ENCODE results near the gene TAS2R43.
"Not testable (repeated sequence)": the region's sequence is repeated elsewhere in the genome, so short reads cannot be mapped to it uniquely, and the experiment has no call there.

Gene TAS2R43

GRCh38 chr12:11111213-11111612 lies 19.1 kb upstream of the TAS2R43 start:
- H3K27ac ChIP-seq (ENCODE audit: low read length, poor library complexity, severe bottlenecking); DNase-seq; H2AK5ac ChIP-seq (ENCODE audit: low read length, severe bottlenecking); H3K4ac ChIP-seq (ENCODE audit: low read depth in 1 of 2, low read length in 2 of 2); H3K36me3 ChIP-seq (ENCODE audit: control insufficient read depth in 1 of 2, insufficient read depth in 2 of 2, low read depth in 1 of 2, low read length in 2 of 2); H3K4me1 ChIP-seq (ENCODE audit: control insufficient read depth, insufficient read depth, low read depth, low read length); H2AFZ ChIP-seq (ENCODE audit: low read depth, low read length); H2BK5ac ChIP-seq (ENCODE audit: low read depth, low read length, poor library complexity, severe bottlenecking); H4K91ac ChIP-seq (ENCODE audit: low read length); H2BK120ac ChIP-seq (ENCODE audit: low read depth, low read length); H3K18ac ChIP-seq (ENCODE audit: low read depth in 1 of 2, low read length in 2 of 2); H3K9ac ChIP-seq (ENCODE audit: low read length); H3K4me2 ChIP-seq (ENCODE audit: low read length, poor library complexity, severe bottlenecking); H3K14ac ChIP-seq (ENCODE audit: low read length in 2 of 2); H3K4me3 ChIP-seq (ENCODE audit: insufficient read depth in 1 of 2, low read depth in 1 of 2, low read length in 2 of 2); H2BK12ac ChIP-seq (ENCODE audit: low read length in 2 of 2); H3K27me3 ChIP-seq (ENCODE audit: control insufficient read depth in 1 of 2, insufficient read depth in 1 of 2, low read length in 2 of 2); H3K23ac ChIP-seq (ENCODE audit: low read length in 2 of 2); H2BK15ac ChIP-seq (ENCODE audit: low read depth, poor library complexity, severe bottlenecking); H4K8ac ChIP-seq (ENCODE audit: low read length): not testable (repeated sequence)
- peaks cover 14% of the 10 kb centered on the region for H3K79me1 ChIP-seq (replicated peaks; ENCODE audit: low read length, poor library complexity, severe bottlenecking)
- H3K9me3 ChIP-seq (ENCODE audit: control insufficient read depth, low read length): peaks cover 12% of the 10 kb centered on the region
- whole genome bisulfite sequencing: no CpG with 5 or more reads among the region's 1 CpG

GRCh38 chr12:11108862-11109261 lies 16.7 kb upstream of the TAS2R43 start:
- Histone ChIP-seq H4K91ac (ENCODE audit: low read length) (no peak overlapping the region), H3K36me3 (ENCODE audit: control insufficient read depth in 1 of 2, insufficient read depth in 2 of 2, low read depth in 1 of 2, low read length in 2 of 2) (peaks cover 7 to 9% of the 10 kb centered on the region in 2 experiments), H2AFZ (ENCODE audit: low read depth, low read length) (no peak overlapping the region), H3K4me1 (ENCODE audit: control insufficient read depth, insufficient read depth, low read depth, low read length) (peaks cover 3% of the 10 kb centered on the region), H3K27me3 (ENCODE audit: control insufficient read depth in 1 of 2, insufficient read depth in 1 of 2, low read length in 2 of 2) (no peaks in the 10 kb centered on the region), H3K4ac (ENCODE audit: low read depth in 1 of 2, low read length in 2 of 2) (no peak overlapping the region), H2AK5ac (ENCODE audit: low read length, severe bottlenecking) (no peak overlapping the region), H2BK15ac (ENCODE audit: low read depth, poor library complexity, severe bottlenecking) (no peak overlapping the region), H3K14ac (ENCODE audit: low read length in 2 of 2) (no peak overlapping the region), H3K4me2 (ENCODE audit: low read length, poor library complexity, severe bottlenecking) (no peak overlapping the region), H3K9ac (ENCODE audit: low read length) (no peak overlapping the region), H3K23ac (ENCODE audit: low read length in 2 of 2) (no peak overlapping the region), H2BK120ac (ENCODE audit: low read depth, low read length) (no peak overlapping the region), H3K18ac (ENCODE audit: low read depth in 1 of 2, low read length in 2 of 2) (no peak overlapping the region), H3K27ac (ENCODE audit: low read length, poor library complexity, severe bottlenecking) (no peak overlapping the region), H3K79me1 (replicated peaks; ENCODE audit: low read length, poor library complexity, severe bottlenecking) (peaks cover 15% of the 10 kb centered on the region), H4K8ac (ENCODE audit: low read length) (no peak overlapping the region), H3K4me3 (ENCODE audit: insufficient read depth in 1 of 2, low read depth in 1 of 2, low read length in 2 of 2) (no peak overlapping the region), H2BK5ac (ENCODE audit: low read depth, low read length, poor library complexity, severe bottlenecking) (no peak overlapping the region), H2BK12ac (ENCODE audit: low read length in 2 of 2) (no peak overlapping the region), H3K9me3 (ENCODE audit: control insufficient read depth, low read length) (peaks cover 9% of the 10 kb centered on the region)
- no peak for DNase-seq
- 97% methylated on average over 2 of the region's 2 CpGs for WGBS

GRCh38 chr12:11107719-11108118 lies 15.6 kb upstream of the TAS2R43 start:
- DNase-seq: no peak
- peaks cover 3% of the 10 kb centered on the region for H3K9me3 ChIP-seq (ENCODE audit: control insufficient read depth, low read length)
- H2BK12ac ChIP-seq (ENCODE audit: low read length in 2 of 2): no peak overlapping the region
- H3K27me3 ChIP-seq (ENCODE audit: control insufficient read depth in 1 of 2, insufficient read depth in 1 of 2, low read length in 2 of 2): no peaks in the 10 kb centered on the region
- peaks cover 16% of the 10 kb centered on the region for H3K79me1 ChIP-seq (replicated peaks; ENCODE audit: low read length, poor library complexity, severe bottlenecking)
- H4K91ac ChIP-seq (ENCODE audit: low read length): no peak overlapping the region
- no peak overlapping the region for H2AFZ ChIP-seq (ENCODE audit: low read depth, low read length)
- H3K27ac ChIP-seq (ENCODE audit: low read length, poor library complexity, severe bottlenecking): no peak overlapping the region
- H3K4me1 ChIP-seq (ENCODE audit: control insufficient read depth, insufficient read depth, low read depth, low read length): peaks cover 3% of the 10 kb centered on the region
- no peak overlapping the region for H3K23ac ChIP-seq (ENCODE audit: low read length in 2 of 2)
- peaks cover 7 to 9% of the 10 kb centered on the region in 2 experiments for H3K36me3 ChIP-seq (ENCODE audit: control insufficient read depth in 1 of 2, insufficient read depth in 2 of 2, low read depth in 1 of 2, low read length in 2 of 2)
- no peak overlapping the region for H3K9ac ChIP-seq (ENCODE audit: low read length)
- no peak overlapping the region for H3K4me3 ChIP-seq (ENCODE audit: insufficient read depth in 1 of 2, low read depth in 1 of 2, low read length in 2 of 2)
- H3K4ac ChIP-seq (ENCODE audit: low read depth in 1 of 2, low read length in 2 of 2): no peak overlapping the region
- H3K18ac ChIP-seq (ENCODE audit: low read depth in 1 of 2, low read length in 2 of 2): no peak overlapping the region
- no peak overlapping the region for H2BK5ac ChIP-seq (ENCODE audit: low read depth, low read length, poor library complexity, severe bottlenecking)
- no peak overlapping the region for H2BK120ac ChIP-seq (ENCODE audit: low read depth, low read length)
- no peak overlapping the region for H2BK15ac ChIP-seq (ENCODE audit: low read depth, poor library complexity, severe bottlenecking)
- H3K4me2 ChIP-seq (ENCODE audit: low read length, poor library complexity, severe bottlenecking): no peak overlapping the region
- WGBS: 100% methylated on average over 1 of the region's 1 CpG
- no peak overlapping the region for H3K14ac ChIP-seq (ENCODE audit: low read length in 2 of 2)
- no peak overlapping the region for H2AK5ac ChIP-seq (ENCODE audit: low read length, severe bottlenecking)
- H4K8ac ChIP-seq (ENCODE audit: low read length): no peak overlapping the region

GRCh38 chr12:11106288-11106687 lies 14.2 kb upstream of the TAS2R43 start:
- H2BK120ac ChIP-seq (ENCODE audit: low read depth, low read length): no peak overlapping the region
- no peaks in the 10 kb centered on the region for H3K9me3 ChIP-seq (ENCODE audit: control insufficient read depth, low read length)
- no peak overlapping the region for H4K8ac ChIP-seq (ENCODE audit: low read length)
- H3K4me3 ChIP-seq (ENCODE audit: insufficient read depth in 1 of 2, low read depth in 1 of 2, low read length in 2 of 2): no peak overlapping the region
- H3K9ac ChIP-seq (ENCODE audit: low read length): no peak overlapping the region
- H3K27me3 ChIP-seq (ENCODE audit: control insufficient read depth in 1 of 2, insufficient read depth in 1 of 2, low read length in 2 of 2): no peaks in the 10 kb centered on the region
- peaks cover 7 to 9% of the 10 kb centered on the region in 2 experiments for H3K36me3 ChIP-seq (ENCODE audit: control insufficient read depth in 1 of 2, insufficient read depth in 2 of 2, low read depth in 1 of 2, low read length in 2 of 2)
- no peak overlapping the region for H2BK5ac ChIP-seq (ENCODE audit: low read depth, low read length, poor library complexity, severe bottlenecking)
- no peak for DNase-seq
- no peak overlapping the region for H4K91ac ChIP-seq (ENCODE audit: low read length)
- no peak overlapping the region for H3K14ac ChIP-seq (ENCODE audit: low read length in 2 of 2)
- H3K18ac ChIP-seq (ENCODE audit: low read depth in 1 of 2, low read length in 2 of 2): no peak overlapping the region
- no peak overlapping the region for H2BK15ac ChIP-seq (ENCODE audit: low read depth, poor library complexity, severe bottlenecking)
- H3K4ac ChIP-seq (ENCODE audit: low read depth in 1 of 2, low read length in 2 of 2): no peak overlapping the region
- no peak overlapping the region for H3K23ac ChIP-seq (ENCODE audit: low read length in 2 of 2)
- no peak overlapping the region for H3K27ac ChIP-seq (ENCODE audit: low read length, poor library complexity, severe bottlenecking)
- peaks cover 3% of the 10 kb centered on the region for H3K4me1 ChIP-seq (ENCODE audit: control insufficient read depth, insufficient read depth, low read depth, low read length)
- no peak overlapping the region for H2BK12ac ChIP-seq (ENCODE audit: low read length in 2 of 2)
- no CpG with 5 or more reads among the region's 2 CpGs for WGBS
- H2AFZ ChIP-seq (ENCODE audit: low read depth, low read length): no peak overlapping the region
- no peak overlapping the region for H3K4me2 ChIP-seq (ENCODE audit: low read length, poor library complexity, severe bottlenecking)
- peaks cover 16% of the 10 kb centered on the region for H3K79me1 ChIP-seq (replicated peaks; ENCODE audit: low read length, poor library complexity, severe bottlenecking)
- H2AK5ac ChIP-seq (ENCODE audit: low read length, severe bottlenecking): no peak overlapping the region

Data from mesenchymal stem cell (in vitro differentiated cells and primary cell).